GM18519 (cell line): ENCODE measurements around the gene ZNF326.
A peak's percentile ranks its signal among the peaks of the same experiment; 100 is the strongest.
"Not testable (repeated sequence)": the region's sequence is repeated elsewhere in the genome, so short reads cannot be mapped to it uniquely, and the experiment has no call there.

ENCODE experiments used
- ATAC-seq: cut with Tn5 transposase; IDR thresholded peaks from one replicate; pipeline ENCODE4 v1.9.1; 2021; ENCODE audit warnings: mild to moderate bottlenecking, moderate library complexity; ENCODE audit not compliant: unreplicated experiment, low FRiP score

Gene ZNF326

GRCh38 chr1:89965193-89965768 lies 29.6 kb upstream of the ZNF326 start:
- ATAC-seq, result no peak

DNA sequence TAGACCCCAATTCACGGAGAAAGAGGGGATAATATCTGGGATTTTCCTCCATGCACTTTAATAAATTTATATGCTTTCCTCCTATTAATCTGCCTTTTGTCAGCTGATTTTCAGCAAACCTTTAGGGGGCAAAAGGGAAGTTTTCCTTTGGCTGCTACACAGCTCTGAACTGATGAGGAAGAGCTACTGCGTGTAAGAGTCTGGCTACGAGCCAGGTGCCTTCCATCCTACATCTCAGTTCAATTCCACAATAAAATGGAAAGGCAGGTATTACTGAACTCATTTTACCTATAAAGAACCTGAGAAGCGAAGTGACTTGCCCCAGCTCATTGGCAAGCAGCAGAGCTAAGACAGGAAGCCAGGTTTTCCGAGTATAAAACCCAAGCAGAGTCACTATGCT lies 28.3 kb upstream of the ZNF326 start:
- ATAC-seq, result no peak

GRCh38 chr1:89971600-89971999 lies 23.3 kb upstream of the ZNF326 start:
- ATAC-seq, result peak; percentile 83

- no peak for ATAC-seq
These were observed 22.9 kb upstream of the ZNF326 start for GRCh38 chr1:89972024-89972423.

- ATAC-seq, result no peak
These were observed 21.3 kb upstream of the ZNF326 start for GRCh38 chr1:89973471-89974127.

DNA sequence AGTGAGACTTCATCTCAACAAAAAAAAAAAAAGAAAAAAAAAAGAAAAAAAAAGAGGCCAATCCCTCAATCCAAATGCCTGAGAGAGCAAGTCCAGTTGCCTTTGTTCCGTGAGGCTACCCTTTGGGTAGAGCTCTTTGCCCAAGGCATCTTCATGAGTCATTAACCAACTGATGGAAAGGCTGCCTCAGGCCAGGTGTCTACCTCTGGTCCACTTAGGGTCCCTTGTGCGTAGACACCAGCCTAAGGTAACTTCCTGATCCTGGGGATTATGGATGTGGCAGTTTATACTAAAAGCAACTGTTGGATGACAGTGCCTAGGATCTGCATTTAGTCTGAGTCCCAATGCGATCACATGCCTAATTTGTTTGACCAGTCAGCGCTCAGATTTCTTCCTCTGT lies 20.7 kb upstream of the ZNF326 start:
- no peak for ATAC-seq

GRCh38 chr1:89974696-89975470 lies 20.0 kb upstream of the ZNF326 start:
- no peak for ATAC-seq

DNA sequence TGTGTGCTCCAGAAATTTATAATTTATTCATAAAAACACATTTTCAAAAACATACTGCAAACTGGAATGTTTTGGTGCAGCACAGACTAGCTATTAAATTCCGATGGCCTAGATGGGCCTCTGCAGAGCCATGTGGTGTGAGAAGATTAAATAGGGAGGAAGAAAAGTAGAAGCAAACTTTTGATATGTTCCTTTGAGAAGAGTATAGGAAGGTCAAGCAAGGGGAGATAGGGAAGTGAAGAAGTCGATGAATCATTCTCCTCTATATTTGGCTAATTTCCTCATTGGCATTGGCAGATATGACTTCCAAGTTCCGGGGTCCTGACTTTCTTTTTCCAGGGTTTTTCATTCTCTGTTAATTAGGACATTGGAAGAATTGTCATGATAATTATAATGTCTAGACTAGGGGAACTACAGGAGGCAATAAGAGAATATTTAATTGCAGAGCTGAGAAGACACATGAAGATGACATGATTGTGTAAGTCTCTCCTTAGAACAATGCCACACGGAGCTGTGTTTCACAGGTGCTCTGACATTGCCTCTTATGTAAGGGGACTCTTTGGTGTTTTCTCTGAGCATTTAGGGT lies 19.3 kb upstream of the ZNF326 start:
- no peak for ATAC-seq

DNA sequence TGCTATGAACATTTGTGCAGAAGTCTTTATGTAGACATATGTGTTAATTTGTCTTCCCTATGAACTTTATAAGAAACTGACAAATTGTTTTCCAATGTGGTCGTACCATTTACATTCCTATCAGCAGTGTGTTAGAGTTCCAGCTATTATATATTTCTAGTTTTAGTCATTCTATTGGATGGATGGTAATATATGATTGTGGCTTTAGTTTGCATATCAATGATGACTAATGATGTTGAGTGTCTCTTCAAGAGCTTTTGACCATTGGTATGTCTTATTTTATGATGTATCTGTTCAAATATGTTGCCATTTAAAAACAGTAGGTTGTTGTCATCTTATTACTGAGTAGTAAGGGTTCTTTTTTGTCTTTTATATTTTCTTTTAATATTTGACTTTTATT lies 16.2 kb upstream of the ZNF326 start:
- ATAC-seq, result no peak

GRCh38 chr1:89980605-89981004 lies 14.3 kb upstream of the ZNF326 start:
- no peak for ATAC-seq

DNA sequence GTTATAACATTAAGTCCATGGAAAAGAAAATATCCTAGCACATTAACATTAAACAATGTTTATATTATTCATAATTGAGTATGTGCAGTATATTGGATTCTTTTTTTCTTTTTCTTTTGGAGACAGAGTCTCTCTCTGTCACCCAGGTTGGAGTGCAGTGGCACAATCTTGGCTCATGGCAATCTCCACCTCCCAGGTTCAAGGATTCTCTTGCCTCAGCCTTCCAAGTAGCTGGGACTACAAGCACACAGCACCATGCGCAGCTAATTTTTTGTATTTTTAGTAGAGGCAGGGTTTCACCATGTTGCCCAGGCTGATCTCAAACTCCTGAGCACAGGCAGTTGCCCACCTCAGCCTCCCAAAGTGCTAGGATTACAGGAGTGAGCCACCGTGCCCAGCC lies 12.1 kb upstream of the ZNF326 start:
- ATAC-seq, result not testable (repeated sequence)

DNA sequence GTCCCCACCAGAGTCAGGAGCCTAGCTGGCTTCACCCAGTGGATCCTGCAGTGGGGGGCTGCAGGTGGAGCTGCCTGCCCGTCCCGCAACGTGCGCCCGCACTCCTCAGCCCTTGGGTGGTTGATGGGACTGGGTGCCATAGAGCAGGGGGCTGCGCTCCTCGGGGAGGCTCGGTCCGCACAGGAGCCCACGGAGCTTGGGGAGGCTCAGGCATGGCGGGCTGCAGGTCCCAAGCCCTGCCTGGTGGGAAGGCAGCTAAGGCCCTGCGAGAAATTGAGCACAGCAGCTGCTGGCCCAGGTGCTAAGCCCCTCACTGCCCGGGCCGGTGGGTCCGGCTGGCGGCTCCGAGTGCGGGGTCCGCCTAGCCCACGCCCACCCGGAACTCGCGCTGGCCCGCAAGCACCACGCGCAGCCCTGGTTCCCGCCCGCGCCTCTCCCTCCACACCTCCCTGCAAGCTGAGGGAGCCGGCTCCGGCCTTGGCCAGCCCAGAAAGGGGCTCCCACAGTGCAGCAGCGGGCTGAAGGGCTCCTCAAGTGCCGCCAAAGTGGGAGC lies 10.3 kb upstream of the ZNF326 start:
- ATAC-seq, result not testable (repeated sequence)

DNA sequence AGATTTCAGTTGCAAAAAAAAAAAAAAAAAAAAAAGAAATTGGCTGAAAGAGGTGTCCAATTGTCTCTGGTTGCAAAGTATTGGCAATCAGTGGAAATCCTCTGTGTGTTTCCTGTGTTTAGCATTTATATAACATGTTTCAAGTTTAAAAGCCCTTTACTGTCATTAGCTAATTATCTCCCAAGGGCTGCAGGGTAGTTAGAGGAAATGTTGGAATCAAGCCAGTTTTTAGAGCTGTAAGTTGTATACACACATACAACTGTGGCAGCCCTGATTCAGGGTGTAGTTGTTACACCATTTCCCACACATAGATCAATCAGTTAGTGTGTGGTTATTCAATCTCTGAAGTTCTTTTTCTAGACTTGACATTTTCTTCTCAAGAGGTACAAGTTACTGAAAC lies 8.9 kb upstream of the ZNF326 start:
- ATAC-seq, result no peak

DNA sequence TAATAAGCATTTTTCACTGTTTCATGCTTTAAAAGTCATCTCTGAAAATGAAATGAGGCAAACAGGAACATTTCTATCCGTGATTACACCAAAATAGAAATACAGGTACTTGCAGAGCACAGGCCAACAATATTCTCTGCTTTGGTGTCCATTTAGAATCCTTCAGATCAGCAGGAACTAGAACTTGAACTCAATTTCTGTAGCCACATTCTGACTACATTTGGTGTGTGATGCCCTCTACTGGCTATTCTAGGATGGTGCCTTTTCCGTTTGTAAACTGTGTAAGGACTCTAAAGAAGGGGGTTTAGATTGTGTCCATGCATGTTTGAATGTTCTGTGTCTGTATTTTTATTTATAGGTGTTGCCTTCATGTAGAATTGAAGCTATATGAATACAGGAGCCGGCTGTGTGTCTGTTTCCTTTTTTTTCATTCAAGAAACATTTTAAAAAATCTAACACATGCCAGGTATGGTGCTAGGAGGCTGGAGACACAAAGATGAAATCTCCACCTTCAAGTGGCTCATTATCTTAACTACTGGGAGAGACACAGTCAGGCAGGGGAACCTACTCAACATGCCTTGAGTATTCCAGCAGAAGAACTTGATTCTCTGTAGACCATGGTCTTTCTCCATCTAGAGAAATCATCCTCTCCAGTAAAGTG lies 7.6 kb upstream of the ZNF326 start:
- peak; percentile 87 for ATAC-seq

GRCh38 chr1:89989099-89989498 lies 5.8 kb upstream of the ZNF326 start:
- ATAC-seq, result no peak

GRCh38 chr1:89989799-89990198 lies 5.1 kb upstream of the ZNF326 start:
- no peak for ATAC-seq

DNA sequence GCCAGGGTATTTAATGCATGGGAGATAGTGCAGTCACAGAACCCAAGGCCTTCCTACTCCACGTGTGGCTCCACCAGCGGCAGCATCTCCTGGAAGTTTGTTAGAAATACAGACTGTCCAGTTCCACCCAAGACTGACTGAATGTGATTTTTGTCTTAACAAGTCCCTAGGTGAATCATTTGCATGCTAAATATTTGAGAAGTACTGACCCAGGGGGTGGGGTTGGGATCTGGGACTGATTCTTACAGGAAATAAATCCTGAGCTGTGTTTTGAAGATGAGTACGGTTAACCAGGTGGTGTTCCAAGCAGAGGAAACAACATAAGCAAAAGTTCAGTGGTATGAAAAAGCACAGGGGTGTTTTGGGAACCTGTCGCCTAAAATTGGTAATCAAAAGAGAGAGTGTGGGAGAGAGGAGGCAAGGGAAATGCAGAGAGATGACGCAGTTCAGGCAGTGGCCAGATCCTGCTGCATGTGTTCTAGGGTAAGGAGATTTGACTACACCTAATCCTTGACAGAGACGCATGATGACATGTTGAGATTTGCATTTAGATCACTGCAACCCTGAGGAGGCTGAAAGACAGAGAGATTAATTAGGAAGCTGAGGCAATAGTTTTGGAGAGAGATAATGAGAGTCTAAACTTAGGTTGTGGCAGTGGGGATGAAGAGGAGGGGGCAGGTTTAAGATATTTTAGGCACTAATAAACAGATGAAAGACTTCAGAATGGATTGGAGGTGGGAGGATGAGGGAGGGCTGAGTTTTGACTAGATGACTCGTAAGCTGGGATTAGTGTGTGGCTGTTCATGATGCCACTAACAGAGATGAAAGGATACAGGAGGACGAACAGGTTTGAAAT lies 3.7 kb upstream of the ZNF326 start:
- no peak for ATAC-seq

- ATAC-seq, result no peak
These were observed 1.4 kb upstream of the ZNF326 start for GRCh38 chr1:89993541-89993940.

GRCh38 chr1:89994231-89994804 lies 592 bp upstream of the ZNF326 start:
- ATAC-seq, result no peak
